Fibroblast of the aortic adventitia (primary cell): ENCODE measurements around the gene FSTL3. TPM values are rescaled to one million over a fixed set of nuclear protein-coding genes. Genes with fewer than 3 reads are reported as not detected.

Experiments used
- DNase-seq: peaks from one replicate; pipeline ENCODE4 v3.0.0-alpha.2; 2010; ENCODE audit warnings: low read depth
- H3K4me3 ChIP-seq: 2 replicates; pipeline ENCODE4 v1.5.1; 2011; ENCODE audit warnings: low read depth, mild to moderate bottlenecking, control low read depth, low read length, moderate library complexity
- CTCF ChIP-seq: IDR thresholded peaks from 2 replicates; pipeline ENCODE4 v1.5.1; 2011; ENCODE audit warnings: mild to moderate bottlenecking, low read length, control low read depth, inconsistent platforms; ENCODE audit not compliant: insufficient read depth
- total RNA-seq: library from RNA; depleted of rRNA; stranded (reverse); fragments of >200 nt; gene quantifications from 2 replicates; pipeline ENCODE4 v1.2.3, GENCODE V29; 2012; ENCODE audit warnings: low replicate concordance

Gene FSTL3
- total RNA-seq, 1 donor = 14.8 TPM

GRCh38 chr19:729965-730668 is 53.9 kb downstream of the FSTL3 start:
- no peak for TF ChIP-seq CTCF
- H3K4me3 ChIP-seq = no peak overlapping the region
- DNase-seq = no peak

GRCh38 chr19:731000-731399 is 54.8 kb downstream of the FSTL3 start:
- TF ChIP-seq CTCF = no peak
- no peak overlapping the region for H3K4me3 ChIP-seq
- DNase-seq = no peak

- H3K4me3 ChIP-seq = no peak overlapping the region
- no peak for TF ChIP-seq CTCF
- no peak for DNase-seq
Measured at GRCh38 chr19:732148-733069, 56.2 kb downstream of the FSTL3 start.

Other genes starting within 250 kb of the FSTL3 start
- gene SHC2, start 215.4 kb upstream of the FSTL3 start, total RNA-seq = 0.81 and 3.3 TPM in 2 replicates
- 0.16 and 0.18 TPM in 2 replicates for gene MADCAM1, start 179.9 kb upstream of the FSTL3 start, total RNA-seq
- gene TPGS1, start 168.9 kb upstream of the FSTL3 start, total RNA-seq = 25.2 and 56.4 TPM in 2 replicates
- 31.0 and 65.8 TPM in 2 replicates for gene CDC34, start 144.6 kb upstream of the FSTL3 start, total RNA-seq
- not detected in 2 replicates for gene GZMM, start 132.3 kb upstream of the FSTL3 start, total RNA-seq
- gene BSG, start 103.8 kb upstream of the FSTL3 start, total RNA-seq = 151 and 239 TPM in 2 replicates
- gene HCN2, start 86.5 kb upstream of the FSTL3 start, total RNA-seq = 0.08 and 0.63 TPM in 2 replicates
- gene POLRMT, start 42.9 kb upstream of the FSTL3 start, total RNA-seq = 13.5 and 22.0 TPM in 2 replicates
- gene FGF22, start 36.5 kb upstream of the FSTL3 start, total RNA-seq = 0.27 TPM in 1 of 2 replicates, not detected in the other
- 24.5 and 28.9 TPM in 2 replicates for gene RNF126, start 13.2 kb upstream of the FSTL3 start, total RNA-seq
- not detected in 2 replicates for gene PRSS57, start 19.1 kb downstream of the FSTL3 start, total RNA-seq
- 5.7 and 198 TPM in 2 replicates for gene PALM, start 32.5 kb downstream of the FSTL3 start, total RNA-seq
- gene MISP, start 74.7 kb downstream of the FSTL3 start, total RNA-seq = 0.09 TPM in 1 of 2 replicates, not detected in the other
- gene PTBP1, start 121.1 kb downstream of the FSTL3 start, total RNA-seq = 30.9 and 121 TPM in 2 replicates
- 0.18 and 0.33 TPM in 2 replicates for gene PLPPR3, start 145.6 kb downstream of the FSTL3 start, total RNA-seq
- gene AZU1, start 151.4 kb downstream of the FSTL3 start, total RNA-seq = not detected in 2 replicates
- not detected in 2 replicates for gene PRTN3, start 164.6 kb downstream of the FSTL3 start, total RNA-seq
- 0.09 and 2.9 TPM in 2 replicates for gene ELANE, start 175.9 kb downstream of the FSTL3 start, total RNA-seq
- 25.8 and 161 TPM in 2 replicates for gene CFD, start 183.3 kb downstream of the FSTL3 start, total RNA-seq
- 21.0 and 24.5 TPM in 2 replicates for gene MED16, start 216.8 kb downstream of the FSTL3 start, total RNA-seq
- not detected in 2 replicates for gene RNU6-9, start 217.1 kb downstream of the FSTL3 start, total RNA-seq
- gene R3HDM4, start 236.8 kb downstream of the FSTL3 start, total RNA-seq = 8.4 and 25.8 TPM in 2 replicates
- not detected in 2 replicates for gene KISS1R, start 240.9 kb downstream of the FSTL3 start, total RNA-seq
- gene ARID3A, start 249.6 kb downstream of the FSTL3 start, total RNA-seq = 3.7 and 11.2 TPM in 2 replicates